Uterus (tissue), 4 donors: ENCODE results near the gene SETBP1. TPM values are rescaled to one million over a fixed set of nuclear protein-coding genes. Genes with fewer than 3 reads are reported as not detected.

ENCODE experiments used
- DNase-seq, 2 donors: peaks; one replicate each; pipeline ENCODE4 v3.0.0-alpha.2; 2019 to 2020
- H3K27ac ChIP-seq, 2 donors: fragments of 200-600 bp; sonication (generic); 1 replicate in 1 of 2; 2 replicates in 1 of 2; pipeline ENCODE4 v1.5.1; 2016 to 2018
- H3K27me3 ChIP-seq, 2 donors: fragments of 200-600 bp; sonication (generic); one replicate each; pipeline ENCODE4 v1.5.1; 2018 to 2019; ENCODE audit warnings: control low read depth in 1 of 2
- H3K36me3 ChIP-seq, 2 donors: fragments of 200-600 bp; sonication (generic); one replicate each; pipeline ENCODE4 v1.5.1; 2019; ENCODE audit warnings: control low read depth in 1 of 2
- H3K4me1 ChIP-seq, 2 donors: fragments of 200-600 bp; sonication (generic); one replicate each; pipeline ENCODE4 v1.5.1; 2018 to 2019; ENCODE audit warnings: control low read depth in 1 of 2
- H3K4me3 ChIP-seq, 2 donors: fragments of 200-600 bp; sonication (generic); 1 replicate in 1 of 2; 2 replicates in 1 of 2; pipeline ENCODE4 v1.5.1; 2018 to 2019; ENCODE audit warnings: mild to moderate bottlenecking in 1 of 2
- H3K9me3 ChIP-seq, 2 donors: fragments of 200-600 bp; sonication (generic); one replicate each; pipeline ENCODE4 v1.5.1; 2019; ENCODE audit warnings: control low read depth in 1 of 2
- POLR2A ChIP-seq, 2 donors: fragments of 450-650 bp; IDR thresholded peaks; one replicate each; pipeline ENCODE4 v1.6.1; 2016; ENCODE audit warnings: antibody characterized with exemption in 2 of 2, mild to moderate bottlenecking in 1 of 2, moderate library complexity in 1 of 2
- intact Hi-C: fragments of 100-400 bp; cut with DNase I; formaldehyde crosslinking; loops from one replicate; pipeline ENCODE4 v1.15.1; 2023; ENCODE audit warnings: low total_unique reads
- total RNA-seq, 4 donors: library from RNA; depleted of rRNA in 3 of 4; stranded (reverse); fragments of >200 nt in 3 of 4; gene quantifications; one replicate each; pipeline versions ENCODE4 v1.1.0 to v1.2.4, GENCODE V29; 2014 to 2023
- TF ChIP-seq, protein P1 (sequence below), 4 experiments: fragments of 200-600 bp in 2 of 4; fragments of 450-650 bp in 2 of 4; sonication (generic) in 2 of 4; IDR thresholded peaks; one replicate each; pipeline ENCODE4 v1.5.1; 2016 to 2019; ENCODE audit warnings: antibody characterized with exemption in 4 of 4, mild to moderate bottlenecking in 2 of 4, moderate library complexity in 1 of 4
- donor health status: DM: yes; HTN: yes; CAD: no.

The SETBP1 gene
- total RNA-seq, 4 donors from 2014 or later, result 16.8 to 74.0 (median 36.9) TPM

GRCh38 chr18:45044787-45045186, 364.1 kb downstream of the SETBP1 start:
- TF ChIP-seq, protein P1, sequence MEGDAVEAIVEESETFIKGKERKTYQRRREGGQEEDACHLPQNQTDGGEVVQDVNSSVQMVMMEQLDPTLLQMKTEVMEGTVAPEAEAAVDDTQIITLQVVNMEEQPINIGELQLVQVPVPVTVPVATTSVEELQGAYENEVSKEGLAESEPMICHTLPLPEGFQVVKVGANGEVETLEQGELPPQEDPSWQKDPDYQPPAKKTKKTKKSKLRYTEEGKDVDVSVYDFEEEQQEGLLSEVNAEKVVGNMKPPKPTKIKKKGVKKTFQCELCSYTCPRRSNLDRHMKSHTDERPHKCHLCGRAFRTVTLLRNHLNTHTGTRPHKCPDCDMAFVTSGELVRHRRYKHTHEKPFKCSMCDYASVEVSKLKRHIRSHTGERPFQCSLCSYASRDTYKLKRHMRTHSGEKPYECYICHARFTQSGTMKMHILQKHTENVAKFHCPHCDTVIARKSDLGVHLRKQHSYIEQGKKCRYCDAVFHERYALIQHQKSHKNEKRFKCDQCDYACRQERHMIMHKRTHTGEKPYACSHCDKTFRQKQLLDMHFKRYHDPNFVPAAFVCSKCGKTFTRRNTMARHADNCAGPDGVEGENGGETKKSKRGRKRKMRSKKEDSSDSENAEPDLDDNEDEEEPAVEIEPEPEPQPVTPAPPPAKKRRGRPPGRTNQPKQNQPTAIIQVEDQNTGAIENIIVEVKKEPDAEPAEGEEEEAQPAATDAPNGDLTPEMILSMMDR (IDR thresholded peaks at IDR 0.05), result no peak
- DNase-seq, result no peak
- Histone ChIP-seq H3K36me3 (no peaks in the 10 kb centered on the region), H3K4me3 (no peak overlapping the region), H3K9me3 (no peaks in the 10 kb centered on the region), H3K27ac (no peak overlapping the region), H3K4me1 (no peaks in the 10 kb centered on the region), H3K27me3 (no peaks in the 10 kb centered on the region)
- intact Hi-C loops, result no loop called here

GRCh38 chr18:45046228-45046627, 365.5 kb downstream of the SETBP1 start:
- Histone ChIP-seq H3K4me3 (no peak overlapping the region), H3K9me3 (no peaks in the 10 kb centered on the region), H3K4me1 (peaks cover 0 to 3% of the 10 kb centered on the region in 2 donors), H3K36me3 (no peaks in the 10 kb centered on the region), H3K27me3 (no peaks in the 10 kb centered on the region), H3K27ac (no peak overlapping the region)
- no peak for TF ChIP-seq POLR2A (IDR thresholded peaks at IDR 0.05)
- TF ChIP-seq, protein P1 (IDR thresholded peaks at IDR 0.05), result no peak
- intact Hi-C loops, result no loop called here
- no peak for DNase-seq

DNA sequence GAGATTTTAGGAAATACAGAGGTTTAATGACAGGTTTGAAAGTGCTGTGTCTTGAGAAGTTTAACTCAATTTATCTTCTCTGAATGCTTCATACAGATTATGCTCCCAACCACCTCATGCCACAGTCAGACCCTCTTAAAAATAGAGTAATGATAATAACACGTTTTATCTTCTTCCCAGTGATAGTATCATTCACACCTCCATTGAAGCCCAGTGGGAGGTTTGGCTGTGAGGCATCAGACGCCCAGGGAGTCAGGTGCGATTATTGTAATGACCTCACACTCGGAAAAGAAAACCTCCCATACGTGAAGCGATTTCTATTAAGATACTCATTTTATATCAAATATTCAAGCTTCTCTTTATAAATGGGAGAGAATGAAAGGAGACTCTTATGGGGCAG, 366.3 kb downstream of the SETBP1 start:
- Histone ChIP-seq H3K27me3 (no peaks in the 10 kb centered on the region), H3K9me3 (no peaks in the 10 kb centered on the region), H3K27ac (no peak overlapping the region), H3K4me1 (peaks cover 0 to 3% of the 10 kb centered on the region in 2 donors), H3K36me3 (no peaks in the 10 kb centered on the region), H3K4me3 (no peak overlapping the region)
- no peak for DNase-seq
- intact Hi-C loops, result no loop called here
- TF ChIP-seq, protein P1 (IDR thresholded peaks at IDR 0.05), result no peak
- TF ChIP-seq POLR2A (IDR thresholded peaks at IDR 0.05), result no peak

GRCh38 chr18:45049578-45050319, 369.1 kb downstream of the SETBP1 start:
- Histone ChIP-seq H3K27ac (peak overlapping the region in 1 of 2 donors; percentile 71), H3K4me1 (peaks cover 0 to 3% of the 10 kb centered on the region in 2 donors), H3K4me3 (no peak overlapping the region), H3K9me3 (no peaks in the 10 kb centered on the region), H3K36me3 (no peaks in the 10 kb centered on the region), H3K27me3 (no peaks in the 10 kb centered on the region)
- no peak for DNase-seq
- intact Hi-C loops, result no loop called here
- TF ChIP-seq, protein P1 (IDR thresholded peaks at IDR 0.05), result no peak
- no peak for TF ChIP-seq POLR2A (IDR thresholded peaks at IDR 0.05)

DNA sequence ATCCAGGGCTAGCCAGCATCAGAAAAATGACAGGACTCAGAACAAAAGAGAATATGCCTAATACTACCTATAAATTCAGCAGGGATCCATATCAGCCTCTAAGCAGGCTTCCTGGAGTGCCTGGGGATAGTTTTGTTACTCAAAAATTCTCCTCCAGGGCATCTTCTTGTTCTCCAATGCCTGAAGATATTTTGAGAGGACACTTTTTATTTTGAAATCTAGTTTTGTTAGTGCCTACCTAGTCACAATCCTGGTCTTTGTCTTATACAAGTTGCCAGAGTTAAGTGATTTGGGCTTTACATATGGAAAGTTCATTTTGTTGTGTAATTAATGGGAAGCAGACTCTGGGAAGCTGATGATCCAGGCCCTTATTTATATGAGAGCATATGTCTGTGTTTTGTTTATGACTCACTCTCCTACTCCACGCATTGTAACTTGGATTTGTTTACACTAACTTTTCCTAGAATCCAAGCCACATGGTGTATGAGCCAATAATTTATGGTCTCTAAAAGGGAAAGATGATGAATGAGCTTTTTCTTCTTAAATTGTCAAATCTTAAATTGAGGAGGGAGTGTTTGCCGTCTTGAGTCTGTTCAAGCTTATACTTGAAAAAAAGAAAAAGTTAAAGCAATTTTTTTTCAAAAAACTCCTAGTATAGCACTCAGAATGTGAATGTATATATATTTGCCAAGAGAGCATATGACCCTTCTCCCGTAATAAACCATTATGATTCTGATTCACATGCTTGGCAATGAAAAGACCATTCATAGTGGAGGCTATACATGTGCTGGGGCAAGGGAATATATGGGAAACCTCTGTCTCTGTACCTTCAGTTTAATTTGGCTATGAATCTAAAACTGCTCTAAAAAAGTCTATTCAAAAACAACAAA, 370.3 kb downstream of the SETBP1 start:
- Histone ChIP-seq H3K27me3 (no peaks in the 10 kb centered on the region), H3K4me3 (no peak overlapping the region), H3K9me3 (no peaks in the 10 kb centered on the region), H3K27ac (peak overlapping the region; percentile 33 to 71), H3K4me1 (peaks cover 0 to 3% of the 10 kb centered on the region in 2 donors), H3K36me3 (no peaks in the 10 kb centered on the region)
- TF ChIP-seq POLR2A (IDR thresholded peaks at IDR 0.05), result no peak
- TF ChIP-seq, protein P1 (IDR thresholded peaks at IDR 0.05), result no peak
- DNase-seq, result no peak
- intact Hi-C loops, result no loop called here
